SU-DHL-6 (cell line): ENCODE measurements around the gene CSH1.

Experiments used
- H2AFZ ChIP-seq: fragments of 200-600 bp; sonication (generic); 2 replicates; pipeline ENCODE4 v1.6.1; 2014; ENCODE audit warnings: low read depth, mild to moderate bottlenecking, moderate library complexity, mixed read lengths, antibody characterized with exemption, low read length; ENCODE audit not compliant: severe bottlenecking
- H3F3A ChIP-seq: fragments of 200-600 bp; shearing (Covaris generic); 2 replicates; pipeline ENCODE4 v1.6.0; 2016; ENCODE audit warnings: antibody characterized with exemption, mild to moderate bottlenecking; ENCODE audit not compliant: insufficient read depth
- H3K27ac ChIP-seq: fragments of 200-600 bp; sonication (generic); 2 replicates; pipeline ENCODE4 v1.5.1; 2016; ENCODE audit warnings: low read depth, mild to moderate bottlenecking, low read length, moderate library complexity, mixed read lengths
- H3K27me3 ChIP-seq: fragments of 200-600 bp; sonication (generic), shearing (Covaris generic); 2 replicates; pipeline ENCODE4 v1.6.0; 2014; ENCODE audit warnings: mild to moderate bottlenecking, low read length
- H3K36me3 ChIP-seq: fragments of 200-600 bp; sonication (generic); 2 replicates; pipeline ENCODE4 v1.6.1; 2014; ENCODE audit warnings: mild to moderate bottlenecking, low read length, mixed read lengths
- H3K4me2 ChIP-seq: fragments of 300-600, 200-600 bp; shearing (Covaris generic), sonication (generic); 2 replicates; pipeline ENCODE4 v1.6.0; 2014; ENCODE audit warnings: low read length, low read depth, mild to moderate bottlenecking; ENCODE audit not compliant: poor library complexity, severe bottlenecking
- H3K4me3 ChIP-seq: fragments of 200-600 bp; sonication (generic); 2 replicates; pipeline ENCODE4 v1.5.1; 2014; ENCODE audit warnings: antibody characterized with exemption, low read length, mild to moderate bottlenecking, mixed read lengths; ENCODE audit not compliant: insufficient read depth, poor library complexity, severe bottlenecking
- H3K79me2 ChIP-seq: fragments of 200-600 bp; sonication (generic); 2 replicates; pipeline ENCODE4 v1.6.1; 2014; ENCODE audit warnings: mild to moderate bottlenecking, low read length, moderate library complexity; ENCODE audit not compliant: insufficient read depth
- H3K9ac ChIP-seq: fragments of 200-600 bp; sonication (generic); 2 replicates; pipeline ENCODE4 v1.7.0; 2014; ENCODE audit warnings: mild to moderate bottlenecking, low read length
- H3K9me2 ChIP-seq: fragments of 200-600 bp; sonication (generic); replicated peaks from 2 replicates; pipeline ENCODE4 v1.6.1; 2014; ENCODE audit warnings: low read length; ENCODE audit not compliant: insufficient read depth
- H3K9me3 ChIP-seq: fragments of 200-600 bp; sonication (generic); 2 replicates; pipeline ENCODE4 v1.6.1; 2014; ENCODE audit warnings: low read length, mixed read lengths; ENCODE audit not compliant: insufficient read depth
- H4K20me1 ChIP-seq: fragments of 200-600 bp; sonication (generic); 2 replicates; pipeline ENCODE4 v1.6.1; 2014; ENCODE audit warnings: low read depth, mild to moderate bottlenecking, antibody characterized with exemption, low read length, moderate library complexity, mixed read lengths
- CTCF ChIP-seq: fragments of 200-600 bp; sonication (generic); IDR thresholded peaks from one replicate; pipeline ENCODE4 v1.5.1; 2017; ENCODE audit warnings: antibody characterized with exemption, mild to moderate bottlenecking, low read length, moderate library complexity; ENCODE audit not compliant: insufficient read depth, poor library complexity, severe bottlenecking
- EZH2phosphoT487 ChIP-seq: fragments of 200-600 bp; sonication (generic), shearing (Covaris generic); conservative IDR thresholded peaks from 2 replicates; pipeline ENCODE4 v1.6.1; 2018; ENCODE audit warnings: mild to moderate bottlenecking, antibody characterized with exemption, low read length, moderate library complexity, mixed read lengths

CSH1 gene

GRCh38 chr17:63853260-63853659, 43.1 kb downstream of the CSH1 start:
- no peak overlapping the region for H2AFZ ChIP-seq
- no peaks in the 10 kb centered on the region for H4K20me1 ChIP-seq
- H3K4me2 ChIP-seq: no peak overlapping the region
- H3K36me3 ChIP-seq: no peaks in the 10 kb centered on the region
- H3K9me2 ChIP-seq: no peaks in the 10 kb centered on the region
- no peak overlapping the region for H3K27ac ChIP-seq
- no peaks in the 10 kb centered on the region for H3K79me2 ChIP-seq
- H3K9me3 ChIP-seq: peaks cover 5% of the 10 kb centered on the region; the same call in 1 of the 2 replicates
- H3K4me3 ChIP-seq: no peak overlapping the region
- H3K9ac ChIP-seq: no peak overlapping the region
- TF ChIP-seq CTCF: no peak
- no peak for TF ChIP-seq EZH2phosphoT487
- no peaks in the 10 kb centered on the region for H3K27me3 ChIP-seq
- no peaks in the 10 kb centered on the region for H3F3A ChIP-seq

- no peak overlapping the region for H3K9ac ChIP-seq
- no peaks in the 10 kb centered on the region for H3K36me3 ChIP-seq
- H3F3A ChIP-seq: no peaks in the 10 kb centered on the region; the same call in 1 of the 2 replicates
- H3K27ac ChIP-seq: no peak overlapping the region
- H3K27me3 ChIP-seq: no peaks in the 10 kb centered on the region
- H4K20me1 ChIP-seq: no peaks in the 10 kb centered on the region
- H3K9me2 ChIP-seq: no peaks in the 10 kb centered on the region
- no peak overlapping the region for H2AFZ ChIP-seq
- TF ChIP-seq EZH2phosphoT487: no peak
- TF ChIP-seq CTCF: no peak
- no peak overlapping the region for H3K4me3 ChIP-seq
- H3K4me2 ChIP-seq: no peak overlapping the region
- H3K9me3 ChIP-seq: peaks cover 7% of the 10 kb centered on the region; the same call in 1 of the 2 replicates
- no peaks in the 10 kb centered on the region for H3K79me2 ChIP-seq
Observed at GRCh38 chr17:63850401-63850800, 46.0 kb downstream of the CSH1 start.

DNA sequence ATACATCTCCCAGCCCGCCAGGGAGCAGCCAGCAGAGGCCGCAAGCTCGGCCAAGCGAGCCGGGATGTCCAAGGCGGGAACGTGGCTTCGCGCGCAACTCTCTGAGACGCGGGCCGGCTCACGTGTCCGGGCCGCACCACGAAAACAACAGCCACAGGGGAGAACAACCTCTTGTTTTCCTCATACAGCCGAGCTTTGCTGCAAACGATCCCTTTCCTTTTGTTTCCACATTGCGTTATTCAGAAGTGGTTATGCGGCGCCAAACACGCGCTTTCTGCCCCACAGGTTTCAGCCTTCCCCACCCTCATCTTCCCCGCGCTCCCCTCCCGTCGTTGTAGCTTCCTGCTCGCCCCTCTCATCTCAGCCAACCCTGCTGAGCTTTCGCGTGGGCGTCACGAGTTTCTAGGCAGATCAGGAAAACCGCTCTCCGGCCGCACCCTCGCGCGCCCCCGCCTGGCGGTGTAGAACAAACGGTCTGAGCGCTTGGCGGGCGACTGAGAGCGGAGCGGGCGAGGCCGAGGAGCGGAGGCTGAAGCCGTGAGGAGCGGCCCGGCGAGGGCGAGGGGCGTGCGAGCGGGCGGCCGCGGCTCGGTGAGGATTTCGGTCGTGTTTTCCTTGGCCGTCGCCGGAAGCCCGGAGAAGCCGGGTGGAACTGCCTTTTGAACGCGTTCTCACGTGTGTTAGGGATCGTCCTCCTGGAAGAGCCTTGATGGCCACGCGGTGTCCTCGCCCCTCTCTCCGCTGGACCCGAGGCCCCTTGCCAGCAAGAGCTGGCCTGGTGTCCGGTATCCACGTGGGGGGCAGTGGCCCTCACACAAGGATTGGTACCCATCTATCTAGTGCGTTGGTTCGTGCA, 47.3 kb downstream of the CSH1 start:
- H3K79me2 ChIP-seq: no peaks in the 10 kb centered on the region
- H4K20me1 ChIP-seq: no peaks in the 10 kb centered on the region
- TF ChIP-seq CTCF (peak; percentile 65), EZH2phosphoT487 (no peak)
- H3K4me2 ChIP-seq: peak overlapping the region; percentile 33
- H3K36me3 ChIP-seq: no peaks in the 10 kb centered on the region
- H3K4me3 ChIP-seq: no peak overlapping the region
- H3K9me2 ChIP-seq: no peaks in the 10 kb centered on the region
- H3F3A ChIP-seq: peaks cover 6% of the 10 kb centered on the region
- peak overlapping the region; percentile 89 for H2AFZ ChIP-seq
- no peaks in the 10 kb centered on the region for H3K27me3 ChIP-seq
- H3K9ac ChIP-seq: peak overlapping the region; percentile 8; the same call in 1 of the 2 replicates
- peaks cover 7% of the 10 kb centered on the region; the same call in 1 of the 2 replicates for H3K9me3 ChIP-seq
- no peak overlapping the region for H3K27ac ChIP-seq
